Transverse colon (tissue), 4 donors: ENCODE data around the gene PADI2. TPM values are rescaled to one million over a fixed set of nuclear protein-coding genes. Genes with fewer than 3 reads are reported as not detected.
A peak's percentile ranks its signal among the peaks of the same experiment; 100 is the strongest.

Experiments used
- DNase-seq: peaks from one replicate; pipeline ENCODE4 v3.0.0-alpha.2; 2019
- H3K27ac ChIP-seq, 4 donors: fragments of 200-600 bp; sonication (generic); 2 replicates each; pipeline ENCODE4 v1.5.1; 2016 to 2018; ENCODE audit warnings: inconsistent platforms in 4 of 4
- H3K27me3 ChIP-seq: fragments of 200-600 bp; sonication (generic); 2 replicates; pipeline ENCODE4 v1.5.1; 2017; ENCODE audit warnings: inconsistent platforms
- H3K36me3 ChIP-seq, 4 donors: fragments of 200-600 bp; sonication (generic); 2 replicates each; pipeline ENCODE4 v1.5.1; 2017 to 2019; ENCODE audit warnings: inconsistent platforms in 4 of 4
- H3K4me1 ChIP-seq, 4 donors: fragments of 200-600 bp; sonication (generic); 2 replicates each; pipeline ENCODE4 v1.5.1; 2017 to 2020; ENCODE audit warnings: inconsistent platforms in 4 of 4
- H3K4me3 ChIP-seq, 4 donors: fragments of 200-600 bp; sonication (generic); 1 replicate in 1 of 4; 2 replicates in 3 of 4; pipeline versions ENCODE4 v1.5.1 to v1.6.1; 2017 to 2019; ENCODE audit warnings: inconsistent platforms in 4 of 4
- H3K9me3 ChIP-seq, 2 donors: fragments of 200-600 bp; sonication (generic); 2 replicates each; pipeline ENCODE4 v1.5.1; 2017 to 2019; ENCODE audit warnings: inconsistent platforms in 2 of 2
- CTCF ChIP-seq, 5 experiments: fragments of 200-600 bp in 3 of 5; fragments of 450-650 bp in 2 of 5; sonication (generic) in 3 of 5; IDR thresholded peaks; 1 replicate in 2 of 5; 2 replicates in 3 of 5; pipeline ENCODE4 v1.5.1; 2016 to 2017; ENCODE audit warnings: antibody characterized with exemption in 5 of 5, inconsistent platforms in 3 of 5, mild to moderate bottlenecking in 2 of 5, moderate library complexity in 1 of 5
- EP300 ChIP-seq: sonication (generic); formaldehyde crosslinking; IDR thresholded peaks from one replicate; pipeline ENCODE4 v1.6.1; 2017; ENCODE audit warnings: antibody characterized with exemption, low read depth
- POLR2A ChIP-seq: fragments of 450-650 bp; IDR thresholded peaks from one replicate; pipeline ENCODE4 v1.6.1; 2016; ENCODE audit warnings: antibody characterized with exemption, mild to moderate bottlenecking, moderate library complexity
- POLR2AphosphoS5 ChIP-seq, 3 donors: sonication (generic); formaldehyde crosslinking; IDR thresholded peaks; one replicate each; pipeline ENCODE4 v1.6.1; 2016; ENCODE audit warnings: antibody characterized with exemption in 3 of 3
- WGBS, 2 donors: methylation state at CpG; one replicate each; pipeline ENCODE4 v1.1.5; 2018; ENCODE audit warnings: low coverage in 1 of 2; 5-methylcytosine and 5-hydroxymethylcytosine counted together
- in situ Hi-C, 4 donors: fragments of 200-750 bp; cut with MboI; loops; one replicate each; pipeline versions ENCODE4 v1.15.0 to v1.15.1; 2017; ENCODE audit warnings: low sequenced_read_pairs in 3 of 4, low pct_ligation_motif_present in 1 of 4, low pct_unique_long_range_greater_than_20kb in 1 of 4
- intact Hi-C: fragments of 100-400 bp; cut with DNase I; formaldehyde crosslinking; loops from one replicate; pipeline ENCODE4 v1.15.1; 2023; ENCODE audit warnings: low total_unique reads
- total RNA-seq, 4 donors: library from RNA; depleted of rRNA; stranded (reverse); fragments of >200 nt; gene quantifications; one replicate each; pipeline ENCODE4 v1.1.0, GENCODE V29; 2016

The PADI2 gene
- total RNA-seq, 4 donors from 2014 or later, result 143 to 285 (median 238) TPM

GRCh38 chr1:17120962-17121837 lies 1.9 kb upstream of the PADI2 start:
- Histone ChIP-seq H3K27me3 (peaks cover 30% of the 10 kb centered on the region), H3K9me3 (no peaks in the 10 kb centered on the region), H3K36me3 (no peaks in the 10 kb centered on the region), H3K27ac (peak overlapping the region in 1 of 4 donors; percentile 18), H3K4me1 (peaks cover 0 to 60% (median 32%) of the 10 kb centered on the region in 4 donors), H3K4me3 (no peak overlapping the region)
- TF ChIP-seq POLR2A (no peak), POLR2AphosphoS5 (IDR thresholded peaks at IDR 0.05) (no peak), CTCF (IDR thresholded peaks at IDR 0.05) (no peak), EP300 (no peak)
- 40 to 62% methylated on average over 1 to 23 of the region's 23 CpGs for WGBS, 2 donors
- DNase-seq, result no peak
- intact Hi-C loops, result no loop called here
- in situ Hi-C loops, result loop anchor here in 3 of 4 donors (5.0 to 10.0 kb wide), 4 partner anchors 114 to 224 kb away; no protein-coding TSS in a partner anchor

GRCh38 chr1:17120481-17120877 lies 1.2 kb upstream of the PADI2 start:
- no peak for TF ChIP-seq POLR2A
- WGBS, 2 donors, result 77 to 87% methylated on average over 3 to 5 of the region's 5 CpGs
- in situ Hi-C loops (loop anchor here in 3 of 4 donors (5.0 to 10.0 kb wide), 4 partner anchors 114 to 224 kb away; no protein-coding TSS in a partner anchor), intact Hi-C loops (no loop called here)
- Histone ChIP-seq H3K4me3 (no peak overlapping the region), H3K4me1 (peaks cover 0 to 61% (median 30%) of the 10 kb centered on the region in 4 donors), H3K36me3 (no peaks in the 10 kb centered on the region), H3K27me3 (peaks cover 30% of the 10 kb centered on the region), H3K27ac (no peak overlapping the region), H3K9me3 (no peaks in the 10 kb centered on the region)
- no peak for DNase-seq

- WGBS, 2 donors, result 51 to 53% methylated on average over 3 to 20 of the region's 20 CpGs
- Histone ChIP-seq H3K27me3 (peaks cover 30% of the 10 kb centered on the region), H3K4me3 (peak overlapping the region in 3 of 4 donors; percentile 49 to 69 (median 50)), H3K9me3 (no peaks in the 10 kb centered on the region), H3K36me3 (no peaks in the 10 kb centered on the region), H3K4me1 (peaks cover 0 to 66% (median 29%) of the 10 kb centered on the region in 4 donors), H3K27ac (no peak overlapping the region)
- TF ChIP-seq EP300 (no peak), POLR2A (no peak), CTCF (IDR thresholded peaks at IDR 0.05) (no peak), POLR2AphosphoS5 (IDR thresholded peaks at IDR 0.05) (no peak)
- intact Hi-C loops (no loop called here), in situ Hi-C loops (loop anchor here in 3 of 4 donors (5.0 to 10.0 kb wide), 4 partner anchors 115 to 225 kb away; no protein-coding TSS in a partner anchor)
- DNase-seq, result no peak
Measured at GRCh38 chr1:17119773-17120480, 676 bp upstream of the PADI2 start.

GRCh38 chr1:17118706-17119075 lies 560 bp downstream of the PADI2 start:
- no peak for TF ChIP-seq EP300
- no peak for TF ChIP-seq POLR2A
- no peak for TF ChIP-seq CTCF (IDR thresholded peaks at IDR 0.05)
- no peak for TF ChIP-seq POLR2AphosphoS5 (IDR thresholded peaks at IDR 0.05)
- DNase-seq, result no peak
- Histone ChIP-seq H3K4me1 (peaks cover 3 to 77% (median 34%) of the 10 kb centered on the region in 4 donors), H3K9me3 (no peaks in the 10 kb centered on the region), H3K36me3 (no peaks in the 10 kb centered on the region), H3K27ac (peak overlapping the region; percentile 57 to 80 (median 72)), H3K27me3 (peaks cover 30% of the 10 kb centered on the region), H3K4me3 (peak overlapping the region; percentile 23 to 69 (median 50))
- 8 to 10% methylated on average over 2 to 14 of the region's 14 CpGs for WGBS, 2 donors
- intact Hi-C loops, result no loop called here
- in situ Hi-C loops, result no loop called here
